OCI-LY3 (cell line): ENCODE results near the gene EPHA8.

ENCODE experiments used
- H2AFZ ChIP-seq: fragments of 200-600, 300-600 bp; shearing (Covaris generic); 2 replicates; pipeline ENCODE4 v1.6.0; 2014; ENCODE audit warnings: antibody characterized with exemption, low read depth, low read length
- H3K27ac ChIP-seq: fragments of 200-600, 300-600 bp; sonication (generic); 2 replicates; pipeline ENCODE4 v1.5.1; 2014; ENCODE audit warnings: mild to moderate bottlenecking, low read length, moderate library complexity, mixed read lengths
- H3K27me3 ChIP-seq: fragments of 200-600, 300-600 bp; sonication (generic); 2 replicates; pipeline ENCODE4 v1.6.1; 2014; ENCODE audit warnings: low read depth, low read length, mixed read lengths
- H3K36me3 ChIP-seq: fragments of 200-600, 300-600 bp; sonication (generic); replicated peaks from 2 replicates; pipeline ENCODE3; 2014; ENCODE audit warnings: low read depth, low read length, mixed read lengths
- H3K4me1 ChIP-seq: fragments of 300-600, 200-600 bp; sonication (generic); 2 replicates; pipeline ENCODE4 v1.6.1; 2014; ENCODE audit warnings: low read length, mixed read lengths
- H3K4me2 ChIP-seq: fragments of 200-600, 300-600 bp; sonication (generic); 2 replicates; pipeline ENCODE4 v1.6.1; 2014; ENCODE audit warnings: low read length, mixed read lengths
- H3K4me3 ChIP-seq: fragments of 300-600, 200-600 bp; sonication (generic); 2 replicates; pipeline ENCODE4 v1.5.1; 2014; ENCODE audit warnings: antibody characterized with exemption, mild to moderate bottlenecking, low read length, moderate library complexity
- H3K79me2 ChIP-seq: fragments of 300-600, 200-600 bp; shearing (Covaris generic); 2 replicates; pipeline ENCODE4 v1.6.1; 2014; ENCODE audit warnings: mild to moderate bottlenecking, low read length, mixed read lengths
- H3K9ac ChIP-seq: fragments of 300-600, 200-600 bp; shearing (Covaris generic); 2 replicates; pipeline ENCODE4 v1.6.0; 2014; ENCODE audit warnings: mild to moderate bottlenecking, low read length, moderate library complexity
- H3K9me3 ChIP-seq: fragments of 200-600, 300-600 bp; shearing (Covaris generic); 2 replicates; pipeline ENCODE4 v1.6.1; 2014; ENCODE audit warnings: low read length, mixed read lengths; ENCODE audit not compliant: insufficient read depth
- H4K20me1 ChIP-seq: fragments of 200-600, 300-600 bp; sonication (generic); 2 replicates; pipeline ENCODE4 v1.6.1; 2016; ENCODE audit warnings: low read length, mixed read lengths; ENCODE audit not compliant: insufficient read depth
- CTCF ChIP-seq: fragments of 200-600, 300-600 bp; sonication (generic); IDR thresholded peaks from 2 replicates; pipeline ENCODE4 v1.5.1; 2014; ENCODE audit warnings: antibody characterized with exemption, low read length, low read depth
- EZH2phosphoT487 ChIP-seq: fragments of 200-600 bp; shearing (Covaris generic); IDR thresholded peaks from 2 replicates; pipeline ENCODE4 v1.6.1; 2018; ENCODE audit warnings: antibody characterized with exemption, mixed run types, low read depth

The EPHA8 gene

GRCh38 chr1:22520871-22521270 lies 42.4 kb upstream of the EPHA8 start:
- Histone ChIP-seq H3K9me3 (no peaks in the 10 kb centered on the region), H3K4me1 (no peaks in the 10 kb centered on the region), H2AFZ (no peak overlapping the region), H3K9ac (no peak overlapping the region), H3K27ac (no peak overlapping the region), H3K36me3 (peaks cover 16% of the 10 kb centered on the region), H3K4me3 (no peak overlapping the region), H4K20me1 (no peaks in the 10 kb centered on the region), H3K79me2 (no peaks in the 10 kb centered on the region), H3K4me2 (no peak overlapping the region), H3K27me3 (no peaks in the 10 kb centered on the region)
- TF ChIP-seq CTCF, result no peak
- no peak for TF ChIP-seq EZH2phosphoT487

- H3K4me2 ChIP-seq, result no peak overlapping the region
- no peaks in the 10 kb centered on the region for H3K27me3 ChIP-seq
- no peak overlapping the region for H3K27ac ChIP-seq
- H3K4me3 ChIP-seq, result no peak overlapping the region
- H3K9me3 ChIP-seq, result no peaks in the 10 kb centered on the region
- H4K20me1 ChIP-seq, result no peaks in the 10 kb centered on the region
- H3K36me3 ChIP-seq, result peaks cover 16% of the 10 kb centered on the region
- H2AFZ ChIP-seq, result no peak overlapping the region
- no peaks in the 10 kb centered on the region for H3K79me2 ChIP-seq
- TF ChIP-seq CTCF (no peak), EZH2phosphoT487 (no peak)
- H3K9ac ChIP-seq, result no peak overlapping the region
- no peaks in the 10 kb centered on the region for H3K4me1 ChIP-seq
Observed at GRCh38 chr1:22521692-22522091, 41.6 kb upstream of the EPHA8 start.

- Histone ChIP-seq H2AFZ (no peak overlapping the region), H3K27me3 (no peaks in the 10 kb centered on the region), H3K9me3 (no peaks in the 10 kb centered on the region), H4K20me1 (no peaks in the 10 kb centered on the region), H3K4me2 (no peak overlapping the region), H3K9ac (no peak overlapping the region), H3K27ac (no peak overlapping the region), H3K4me1 (no peaks in the 10 kb centered on the region), H3K4me3 (no peak overlapping the region), H3K79me2 (no peaks in the 10 kb centered on the region), H3K36me3 (peaks cover 16% of the 10 kb centered on the region)
- TF ChIP-seq EZH2phosphoT487 (no peak), CTCF (no peak)
Observed at GRCh38 chr1:22522221-22522743, 41.0 kb upstream of the EPHA8 start.

GRCh38 chr1:22524481-22524880 lies 38.8 kb upstream of the EPHA8 start:
- Histone ChIP-seq H2AFZ (no peak overlapping the region), H3K79me2 (no peaks in the 10 kb centered on the region), H3K4me3 (no peak overlapping the region), H3K4me2 (no peak overlapping the region), H3K36me3 (peaks cover 13% of the 10 kb centered on the region), H3K9me3 (no peaks in the 10 kb centered on the region), H3K4me1 (no peaks in the 10 kb centered on the region), H3K27me3 (no peaks in the 10 kb centered on the region), H4K20me1 (no peaks in the 10 kb centered on the region), H3K27ac (no peak overlapping the region), H3K9ac (no peak overlapping the region)
- TF ChIP-seq CTCF, result no peak
- no peak for TF ChIP-seq EZH2phosphoT487
